ENCODE data around the gene BRDT. TPM values are rescaled to one million over a fixed set of nuclear protein-coding genes. Genes with fewer than 3 reads are reported as not detected.
A peak's percentile ranks its signal among the peaks of the same experiment; 100 is the strongest.

Gene BRDT
- total RNA-seq, 1 donor from 2014 or later: not detected

GRCh38 chr1:92030656-92031107 is 81.5 kb downstream of the BRDT start:
- no peaks in the 10 kb centered on the region for H3K9me3 Mint-ChIP-seq

GRCh38 chr1:92031281-92032110 is 82.3 kb downstream of the BRDT start:
- Mint-ChIP-seq H3K27me3 (peaks cover 15% of the 10 kb centered on the region), H3K4me1 (ENCODE audit: unreplicated experiment) (peaks cover 10% of the 10 kb centered on the region), H3K9me3 (no peaks in the 10 kb centered on the region), H3K36me3 (no peaks in the 10 kb centered on the region), H3K4me3 (peak overlapping the region; percentile 83), H3K27ac (no peak overlapping the region)
- TF ChIP-seq, protein P1, sequence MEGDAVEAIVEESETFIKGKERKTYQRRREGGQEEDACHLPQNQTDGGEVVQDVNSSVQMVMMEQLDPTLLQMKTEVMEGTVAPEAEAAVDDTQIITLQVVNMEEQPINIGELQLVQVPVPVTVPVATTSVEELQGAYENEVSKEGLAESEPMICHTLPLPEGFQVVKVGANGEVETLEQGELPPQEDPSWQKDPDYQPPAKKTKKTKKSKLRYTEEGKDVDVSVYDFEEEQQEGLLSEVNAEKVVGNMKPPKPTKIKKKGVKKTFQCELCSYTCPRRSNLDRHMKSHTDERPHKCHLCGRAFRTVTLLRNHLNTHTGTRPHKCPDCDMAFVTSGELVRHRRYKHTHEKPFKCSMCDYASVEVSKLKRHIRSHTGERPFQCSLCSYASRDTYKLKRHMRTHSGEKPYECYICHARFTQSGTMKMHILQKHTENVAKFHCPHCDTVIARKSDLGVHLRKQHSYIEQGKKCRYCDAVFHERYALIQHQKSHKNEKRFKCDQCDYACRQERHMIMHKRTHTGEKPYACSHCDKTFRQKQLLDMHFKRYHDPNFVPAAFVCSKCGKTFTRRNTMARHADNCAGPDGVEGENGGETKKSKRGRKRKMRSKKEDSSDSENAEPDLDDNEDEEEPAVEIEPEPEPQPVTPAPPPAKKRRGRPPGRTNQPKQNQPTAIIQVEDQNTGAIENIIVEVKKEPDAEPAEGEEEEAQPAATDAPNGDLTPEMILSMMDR (conservative IDR thresholded peaks at IDR 0.05): no peak
- DNase-seq (ENCODE audit: extremely low spot score, unreplicated experiment): no peak

More at GRCh38 chr1:92030656-92031107, 81.5 kb downstream of the BRDT start:
- DNase-seq (ENCODE audit: extremely low spot score, unreplicated experiment): no peak
- H3K36me3 Mint-ChIP-seq: no peaks in the 10 kb centered on the region
- TF ChIP-seq, protein P1 (conservative IDR thresholded peaks at IDR 0.05): no peak
- peaks cover 14% of the 10 kb centered on the region for H3K27me3 Mint-ChIP-seq
- H3K4me3 Mint-ChIP-seq: peak overlapping the region; percentile 83
- H3K4me1 Mint-ChIP-seq (ENCODE audit: unreplicated experiment): peaks cover 10% of the 10 kb centered on the region
- peak overlapping the region; percentile 41 for H3K27ac Mint-ChIP-seq

- H3K36me3 Mint-ChIP-seq: no peaks in the 10 kb centered on the region
Measured at GRCh38 chr1:92037400-92037799, 88.2 kb downstream of the BRDT start.

GRCh38 chr1:92038695-92039346 is 89.6 kb downstream of the BRDT start:
- Mint-ChIP-seq H3K27ac (no peak overlapping the region), H3K36me3 (no peaks in the 10 kb centered on the region), H3K4me1 (ENCODE audit: unreplicated experiment) (peaks cover 5% of the 10 kb centered on the region), H3K4me3 (no peak overlapping the region), H3K9me3 (no peaks in the 10 kb centered on the region), H3K27me3 (peaks cover 2% of the 10 kb centered on the region)
- DNase-seq (ENCODE audit: extremely low spot score, unreplicated experiment): no peak
- TF ChIP-seq, protein P1 (conservative IDR thresholded peaks at IDR 0.05): no peak

More at GRCh38 chr1:92037400-92037799, 88.2 kb downstream of the BRDT start:
- no peaks in the 10 kb centered on the region for H3K9me3 Mint-ChIP-seq
- peaks cover 5% of the 10 kb centered on the region for H3K4me1 Mint-ChIP-seq (ENCODE audit: unreplicated experiment)
- H3K27me3 Mint-ChIP-seq: peaks cover 5% of the 10 kb centered on the region
- TF ChIP-seq, protein P1 (conservative IDR thresholded peaks at IDR 0.05): no peak
- no peak for DNase-seq (ENCODE audit: extremely low spot score, unreplicated experiment)
- H3K4me3 Mint-ChIP-seq: no peak overlapping the region
- no peak overlapping the region for H3K27ac Mint-ChIP-seq

GRCh38 chr1:92040971-92041370 is 91.8 kb downstream of the BRDT start:
- H3K4me1 Mint-ChIP-seq (ENCODE audit: unreplicated experiment): peaks cover 5% of the 10 kb centered on the region
- DNase-seq (ENCODE audit: extremely low spot score, unreplicated experiment): no peak
- no peaks in the 10 kb centered on the region for H3K27me3 Mint-ChIP-seq

More at GRCh38 chr1:92040971-92041370, 91.8 kb downstream of the BRDT start:
- TF ChIP-seq, protein P1 (conservative IDR thresholded peaks at IDR 0.05): no peak
- Mint-ChIP-seq H3K36me3 (no peaks in the 10 kb centered on the region), H3K9me3 (no peaks in the 10 kb centered on the region), H3K27ac (no peak overlapping the region), H3K4me3 (no peak overlapping the region)
